Measurements from ENCODE around the gene GDNF.

- no peak for TF ChIP-seq PKNOX1 (IDR thresholded peaks at IDR 0.05)
- no peak for TF ChIP-seq CTBP1 (IDR thresholded peaks at IDR 0.05; ENCODE audit: borderline replicate concordance)
- no peak for TF ChIP-seq BHLHE40 (IDR thresholded peaks at IDR 0.05; ENCODE audit: borderline replicate concordance)
- TF ChIP-seq FOXM1 (IDR thresholded peaks at IDR 0.05; ENCODE audit: borderline replicate concordance): no peak
- no peak for TF ChIP-seq SP1 (IDR thresholded peaks at IDR 0.05)
- TF ChIP-seq FOXK2 (IDR thresholded peaks at IDR 0.05): no peak
- TF ChIP-seq ARNT (IDR thresholded peaks at IDR 0.05): no peak
- no peak for TF ChIP-seq ELF4 (IDR thresholded peaks at IDR 0.05)
- no peak for TF ChIP-seq TARDBP (IDR thresholded peaks at IDR 0.05)
- TF ChIP-seq FOXA1 (IDR thresholded peaks at IDR 0.05): no peak
- TF ChIP-seq NFRKB (IDR thresholded peaks at IDR 0.05): no peak
- no peak for TF ChIP-seq SUZ12 (IDR thresholded peaks at IDR 0.05)
- no peak for TF ChIP-seq L3MBTL2 (conservative IDR thresholded peaks at IDR 0.05)
- no peak for TF ChIP-seq LEF1 (IDR thresholded peaks at IDR 0.05; ENCODE audit: borderline replicate concordance)
These were observed 18.4 kb upstream of the GDNF start for GRCh38 chr5:37858250-37858649.
